GM18870 (cell line): ENCODE results near the gene CANT1.

ENCODE experiments used
- ATAC-seq: cut with Tn5 transposase; IDR thresholded peaks from one replicate; pipeline ENCODE4 v1.9.1; 2021; ENCODE audit warnings: moderate library complexity; ENCODE audit not compliant: unreplicated experiment

Gene CANT1

DNA sequence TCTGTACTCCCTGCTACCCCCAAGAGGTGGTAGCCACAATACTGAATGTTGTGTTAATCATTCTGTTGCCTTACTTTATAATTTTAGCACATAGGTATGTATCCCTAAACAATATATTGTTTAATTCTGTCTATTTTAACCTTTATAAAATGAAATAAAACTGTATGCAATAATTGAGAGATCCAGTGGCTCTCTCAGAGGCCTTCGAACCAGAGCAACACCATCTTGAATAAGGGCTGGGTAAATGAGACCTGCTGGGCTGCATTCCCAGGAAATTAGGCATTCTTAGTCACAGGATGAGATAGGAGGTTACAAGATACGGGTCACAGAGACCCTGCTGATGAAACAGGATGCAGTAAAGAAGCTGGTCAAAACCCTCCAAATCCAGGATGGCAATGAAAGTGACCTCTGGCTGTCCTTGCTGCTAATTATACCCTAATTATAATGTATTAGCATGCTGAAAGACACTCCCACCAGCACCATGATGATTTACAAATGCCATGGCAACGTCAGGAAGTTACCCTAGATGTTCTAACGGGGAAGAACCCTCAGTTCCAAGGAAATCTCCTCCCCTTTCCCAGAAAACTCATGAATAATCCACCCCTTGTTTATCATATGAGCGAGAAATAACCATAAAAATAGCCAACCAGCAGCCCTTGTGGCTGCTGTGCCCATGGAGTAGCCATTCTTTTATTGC, 2.0 kb upstream of the CANT1 start:
- no peak for ATAC-seq

DNA sequence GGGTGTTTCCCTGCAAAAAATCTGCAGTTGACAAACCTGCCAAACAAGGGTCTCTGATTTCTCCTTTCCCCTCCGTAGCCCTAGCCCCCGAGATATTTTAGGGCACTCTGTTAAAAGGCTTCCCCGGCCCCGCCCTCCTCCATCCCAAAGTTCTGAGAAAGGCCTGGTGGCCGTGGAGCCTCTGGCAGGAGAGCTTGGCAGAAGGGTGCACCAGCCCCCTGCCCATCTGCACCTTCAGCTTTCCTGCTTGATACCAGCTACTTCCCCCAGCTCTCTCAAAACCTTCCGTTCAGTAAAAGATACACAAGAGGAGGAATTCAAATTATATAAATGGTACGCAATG, 711 bp upstream of the CANT1 start:
- ATAC-seq, result no peak

DNA sequence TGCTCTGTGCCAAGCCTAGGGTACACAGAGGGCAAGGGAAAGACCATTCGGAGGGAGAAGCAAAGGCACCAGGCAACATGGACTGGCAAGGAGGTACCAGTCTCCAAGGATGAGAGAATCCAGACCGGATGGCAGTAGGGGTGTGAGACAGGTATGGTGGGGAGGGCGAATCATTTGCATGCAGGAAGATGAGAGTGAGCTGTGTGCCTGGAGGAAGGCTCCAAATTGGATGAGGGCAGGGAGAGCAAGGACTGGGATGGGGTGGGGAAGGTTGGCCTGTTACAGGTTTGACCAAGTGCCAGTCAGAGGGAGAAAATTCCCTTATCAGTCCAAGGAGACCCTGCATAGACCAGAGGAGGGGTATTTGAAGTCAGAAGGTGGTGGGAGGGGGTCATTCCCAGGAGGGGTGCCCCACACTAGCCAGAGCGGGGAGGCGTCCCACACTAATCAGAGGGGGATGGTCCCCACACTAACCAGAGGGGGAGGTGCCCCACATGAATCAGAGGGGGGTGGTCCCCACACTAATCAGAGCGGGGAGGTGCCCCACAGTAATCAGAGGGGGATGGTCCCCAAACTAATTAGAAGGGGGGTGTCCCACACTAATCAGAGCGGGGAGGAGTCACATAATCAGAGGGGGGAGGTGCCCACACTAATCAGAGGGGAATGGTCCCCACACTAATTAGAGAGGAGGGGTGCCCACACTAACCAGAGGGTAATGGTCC, 737 bp downstream of the CANT1 start:
- ATAC-seq, result no peak

DNA sequence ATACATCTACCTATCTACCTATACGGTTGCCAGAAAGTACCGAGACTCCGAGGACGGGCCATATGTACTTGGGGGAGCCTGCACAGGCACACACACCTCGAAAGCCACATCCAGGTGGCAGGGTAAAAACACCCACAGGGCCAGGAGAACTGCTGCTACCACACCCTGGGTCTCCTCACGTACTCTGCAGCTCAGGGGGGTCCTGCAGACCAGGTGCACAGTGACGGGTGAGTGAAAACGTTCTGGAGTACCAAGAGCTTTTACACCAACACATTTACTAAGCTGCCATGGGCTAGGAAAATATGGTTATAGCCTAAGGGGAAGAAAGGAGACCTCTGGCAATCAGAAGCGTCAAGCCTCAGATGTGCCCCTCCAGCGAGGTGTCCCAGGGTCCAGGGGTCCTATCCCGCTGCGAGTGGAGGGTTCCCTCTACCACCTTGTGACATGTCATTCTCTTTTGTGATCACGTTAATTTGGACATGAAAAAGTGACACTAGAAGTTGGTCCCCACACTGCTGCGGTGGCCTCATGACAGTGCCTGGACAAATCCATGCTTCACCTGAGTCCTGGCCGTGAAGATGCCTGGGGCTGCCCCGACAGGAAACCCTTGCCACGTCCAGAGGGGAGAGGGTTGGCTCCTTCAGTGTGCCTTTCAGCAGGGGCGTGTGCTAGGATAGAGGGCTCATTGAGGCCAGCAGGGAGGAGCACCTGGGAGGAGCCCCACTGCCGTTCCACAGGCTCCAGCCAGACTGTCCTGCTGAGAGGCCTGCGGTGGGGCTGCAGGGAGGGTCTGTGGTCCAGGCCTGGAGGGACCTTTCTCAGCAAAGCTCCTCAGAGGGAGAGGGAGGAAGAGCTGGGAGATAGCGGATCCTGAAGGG, 1.8 kb downstream of the CANT1 start:
- no peak for ATAC-seq

DNA sequence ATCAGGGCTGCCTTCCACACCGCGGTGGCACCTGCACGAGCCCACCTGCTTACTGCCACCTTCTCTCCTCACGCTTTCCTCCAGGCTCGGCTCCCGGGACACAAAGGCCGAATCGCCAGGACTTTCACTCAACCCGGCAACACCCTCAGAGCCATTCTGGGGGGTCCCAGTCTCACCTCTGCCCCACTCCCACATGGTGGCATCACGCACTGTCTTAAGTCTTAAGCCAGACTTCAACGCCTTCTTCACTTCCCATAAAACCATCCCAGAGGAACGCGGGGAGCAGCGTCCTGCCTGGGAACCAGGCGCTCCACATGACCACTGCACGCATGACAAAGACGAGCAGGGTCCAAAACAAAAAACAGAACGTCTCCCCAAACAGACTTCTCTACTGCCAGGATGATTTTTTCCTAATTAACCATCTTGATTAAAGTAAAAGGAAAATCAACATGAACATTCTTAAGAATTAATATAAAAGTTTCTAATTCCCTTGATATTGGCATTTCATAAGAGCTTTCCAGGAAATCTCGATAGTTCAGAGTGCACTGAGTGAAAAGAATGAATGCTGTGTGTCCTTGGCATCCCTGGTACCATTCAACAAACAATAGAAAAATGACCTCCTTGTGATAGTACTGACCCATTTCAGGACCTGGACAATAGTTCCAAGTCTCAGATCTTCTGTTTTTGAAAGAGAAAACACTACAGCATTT, 2.6 kb downstream of the CANT1 start:
- no peak for ATAC-seq

DNA sequence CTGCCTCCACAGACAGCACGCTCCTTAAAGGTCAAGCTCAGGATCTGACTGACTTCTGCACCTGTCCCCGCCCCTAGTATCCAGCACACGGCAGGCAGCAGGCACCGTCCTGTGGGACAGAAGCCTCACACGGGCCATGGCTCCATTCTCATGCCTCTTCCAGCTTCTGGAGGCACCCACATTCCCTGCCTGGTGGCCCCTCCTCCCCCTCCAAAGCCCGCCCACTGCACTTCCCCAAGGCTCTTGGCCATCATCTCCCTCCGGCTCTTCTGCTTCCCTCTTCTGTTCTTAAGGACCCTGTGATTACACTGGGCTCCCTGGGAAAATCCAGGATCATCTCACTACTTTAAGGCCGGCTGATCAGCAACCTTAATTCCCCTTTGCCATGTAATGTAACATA, 3.5 kb downstream of the CANT1 start:
- ATAC-seq, result no peak

DNA sequence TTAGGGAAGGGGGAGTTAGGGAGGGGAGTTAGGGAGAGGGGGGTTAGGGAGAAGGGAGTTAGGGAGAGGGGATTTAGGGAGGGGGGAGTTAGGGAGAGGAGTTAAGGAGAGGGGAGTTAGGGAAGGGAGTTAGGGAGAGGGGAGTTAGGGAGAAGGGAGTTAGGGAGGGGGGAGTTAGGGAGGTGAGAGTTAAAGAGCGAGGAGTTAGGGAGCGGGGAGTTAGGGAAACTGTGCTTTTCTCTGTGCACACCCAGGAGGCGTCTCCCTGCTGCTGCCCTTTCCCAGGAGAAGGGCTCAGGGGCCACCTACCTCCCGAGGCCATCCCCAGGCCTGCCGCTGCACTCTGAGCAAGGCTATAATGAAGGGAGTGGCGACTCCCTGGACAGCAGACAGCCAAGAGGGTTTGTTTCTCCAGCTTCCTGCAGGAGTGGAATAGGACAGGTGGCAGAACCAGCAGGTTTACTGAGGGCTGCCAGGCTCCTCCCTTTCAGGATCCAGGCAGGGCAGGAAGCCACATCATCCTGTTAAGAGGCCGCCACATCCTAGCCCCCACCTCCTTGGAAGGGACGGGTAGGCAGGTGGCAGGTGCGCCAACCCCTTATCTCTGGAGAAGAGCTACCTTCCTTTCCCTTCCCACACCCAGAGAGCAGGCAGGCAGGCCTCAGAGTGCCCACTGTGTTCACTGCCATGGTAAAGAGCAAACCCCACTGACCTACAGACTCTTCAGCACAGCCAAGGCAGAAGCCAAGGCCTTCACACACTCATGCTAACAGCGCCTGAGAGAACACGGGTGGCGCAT, 4.3 kb downstream of the CANT1 start:
- no peak for ATAC-seq

DNA sequence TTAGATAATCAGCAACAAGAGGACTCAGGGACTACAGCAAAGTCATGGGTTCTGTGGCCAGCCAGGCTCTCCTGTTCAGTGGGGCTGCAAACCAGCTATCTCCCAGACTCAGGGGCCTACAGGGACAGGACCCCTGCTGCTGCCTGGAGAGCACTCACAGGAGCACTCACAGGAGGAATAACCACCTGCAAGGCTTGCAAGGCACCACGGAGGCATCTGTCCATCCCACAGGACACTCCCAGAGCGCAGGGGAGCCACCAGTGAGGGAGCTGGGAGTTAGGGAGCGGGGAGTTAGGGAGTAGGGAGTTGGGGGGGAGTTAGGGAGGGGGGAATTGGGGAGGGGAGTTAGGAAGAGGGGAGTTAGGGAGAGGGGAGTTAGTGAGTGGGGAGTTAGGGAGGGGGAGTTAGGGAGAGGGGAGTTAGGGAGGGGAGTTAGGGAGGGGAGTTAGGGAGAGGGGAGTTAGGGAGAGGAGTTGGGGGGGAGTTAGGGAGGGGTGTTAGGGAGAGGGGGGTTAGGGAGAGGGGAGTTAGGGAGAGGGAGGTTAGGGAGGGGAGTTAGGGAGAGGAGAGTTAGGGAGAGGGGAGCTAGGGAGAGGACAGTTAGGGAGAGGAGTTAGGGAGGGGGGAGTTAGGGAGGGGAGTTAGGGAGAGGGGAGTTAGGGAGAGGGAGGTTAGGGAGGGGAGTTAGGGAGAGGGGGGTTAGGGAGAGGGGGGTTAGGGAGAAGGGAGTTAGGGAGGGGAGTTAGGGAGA, 5.7 kb downstream of the CANT1 start:
- ATAC-seq, result no peak

DNA sequence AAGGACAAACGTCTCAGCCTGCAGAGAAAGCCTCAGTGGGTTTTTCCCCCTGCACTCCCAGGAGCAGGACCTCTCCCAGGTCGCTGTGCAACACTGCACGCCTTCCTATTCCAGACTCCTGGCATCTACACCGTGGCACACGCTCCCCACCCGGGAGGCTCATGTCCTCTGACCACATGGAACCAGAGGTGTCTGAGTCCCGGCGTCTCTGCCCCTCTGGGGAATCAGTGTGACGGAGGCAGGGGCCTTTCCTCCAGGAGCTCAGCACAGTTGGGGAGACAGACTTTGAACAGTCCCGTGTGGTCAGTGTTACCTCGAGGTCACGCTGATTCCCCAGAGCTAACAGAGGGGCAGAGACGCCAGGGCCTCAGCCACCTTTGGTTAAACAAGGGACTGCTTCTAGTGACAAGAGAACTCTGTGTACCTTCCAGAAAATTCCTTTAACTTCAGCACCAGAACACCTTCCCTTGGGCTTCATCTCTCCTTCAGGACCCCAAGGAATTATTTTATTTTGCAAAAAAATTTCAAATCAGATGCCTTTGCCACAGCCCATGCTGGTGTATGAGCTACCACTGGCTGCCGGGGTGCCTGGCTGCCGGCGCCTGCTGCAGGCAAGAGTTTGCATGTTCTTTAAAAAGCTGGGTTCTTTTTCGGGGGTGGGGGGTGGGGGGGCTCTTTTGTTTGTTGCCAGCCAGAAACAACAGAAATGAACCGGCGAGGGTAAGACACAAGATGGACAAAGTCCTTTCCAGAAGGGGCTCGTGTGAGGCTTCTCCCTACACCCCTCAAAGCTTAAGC, 6.6 kb downstream of the CANT1 start:
- no peak for ATAC-seq

DNA sequence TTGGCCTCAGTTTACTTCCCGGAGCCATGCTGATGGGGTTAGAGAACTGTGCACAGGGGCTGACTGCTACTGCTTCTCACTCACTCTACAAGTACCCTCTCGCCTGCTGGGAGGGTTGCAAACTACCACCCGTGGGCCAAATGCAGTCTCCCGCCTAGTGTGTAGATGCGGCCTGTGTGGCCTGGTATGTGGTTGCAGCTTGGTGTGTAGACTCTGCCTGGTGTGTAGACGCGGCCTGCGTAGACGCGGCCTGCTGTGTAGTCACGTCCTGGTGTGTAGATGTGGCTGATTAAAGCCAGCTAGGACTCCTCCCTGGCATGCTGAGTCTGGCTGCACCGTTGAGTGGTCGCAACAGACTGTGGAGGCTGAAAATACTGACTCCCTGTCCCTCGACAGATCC, 7.3 kb downstream of the CANT1 start:
- no peak for ATAC-seq

DNA sequence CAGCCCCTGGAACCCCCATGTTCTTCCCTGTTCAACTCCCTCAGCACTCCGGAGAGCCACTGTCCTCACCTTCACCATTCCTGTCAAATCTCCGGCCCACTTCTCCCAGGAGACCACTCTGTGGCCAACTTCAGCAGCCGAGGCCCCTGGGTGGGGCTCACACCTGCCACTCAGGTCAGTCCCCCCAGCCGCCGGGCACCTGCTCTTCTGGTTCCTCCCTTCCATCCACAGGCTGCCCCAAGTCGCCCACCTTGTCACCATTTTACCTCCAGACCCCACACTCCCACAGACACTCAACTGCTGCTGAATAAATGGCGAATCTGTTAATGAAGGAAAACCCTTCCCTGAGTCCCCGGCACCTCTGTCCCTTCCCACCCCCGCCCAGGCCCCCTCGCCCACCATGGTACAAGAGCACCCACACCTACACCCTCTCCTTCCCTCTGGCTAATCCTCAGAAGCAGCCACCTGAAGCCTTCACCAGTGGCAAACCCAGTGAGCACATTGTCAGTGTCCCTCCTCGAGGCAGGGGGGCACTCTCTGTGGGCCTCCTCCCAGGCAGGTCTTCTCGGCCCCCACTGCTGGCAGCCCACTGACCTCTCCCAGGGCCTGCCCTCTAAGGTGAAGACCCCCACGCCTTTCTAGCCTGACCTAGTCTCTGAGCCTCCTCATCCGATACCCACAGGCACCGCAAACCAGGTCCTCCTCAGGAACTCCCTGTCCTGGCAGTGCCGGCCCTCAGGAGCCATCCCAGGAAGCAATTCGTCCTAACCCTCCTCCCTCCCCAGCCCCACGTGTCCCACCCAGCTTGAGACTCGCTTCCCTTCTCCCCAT, 8.2 kb downstream of the CANT1 start:
- ATAC-seq, result no peak

DNA sequence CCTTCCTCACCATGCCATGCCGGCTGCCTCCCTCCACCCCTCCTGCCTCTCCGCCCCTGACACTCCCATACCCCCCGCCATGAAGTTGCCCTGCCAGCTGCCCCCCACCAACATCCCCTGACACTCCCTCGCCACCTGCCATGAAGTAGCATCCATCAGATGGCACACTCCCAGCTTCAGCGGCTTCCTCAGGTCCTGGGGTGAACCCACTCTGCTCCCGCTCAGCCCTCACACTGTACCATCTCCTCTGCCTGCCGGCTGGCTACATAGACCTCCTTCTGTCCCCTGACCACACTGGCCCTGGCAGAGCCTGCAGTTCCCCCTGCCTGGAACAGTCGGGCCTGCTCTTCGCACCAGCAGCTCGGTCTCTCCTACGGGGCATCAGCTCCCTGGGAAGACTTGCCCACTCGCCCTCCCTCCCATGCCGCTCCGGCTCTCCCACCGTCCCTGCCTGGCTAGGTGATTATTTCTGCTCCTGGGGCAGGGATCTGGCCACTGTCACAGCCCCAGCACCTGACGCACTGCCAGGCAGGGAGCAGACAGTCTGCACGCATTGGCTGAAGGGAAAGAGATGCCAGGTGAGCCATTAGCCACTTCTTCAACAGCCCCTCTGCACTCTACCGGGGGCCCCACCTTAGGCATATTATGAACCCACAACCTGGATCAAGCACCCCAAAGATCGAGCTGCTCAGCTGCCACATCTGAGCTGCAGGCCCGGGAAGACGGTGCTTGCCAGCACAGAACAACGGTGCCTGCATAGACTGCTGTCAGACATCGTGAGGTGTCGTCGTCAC, 9.0 kb downstream of the CANT1 start:
- no peak for ATAC-seq

DNA sequence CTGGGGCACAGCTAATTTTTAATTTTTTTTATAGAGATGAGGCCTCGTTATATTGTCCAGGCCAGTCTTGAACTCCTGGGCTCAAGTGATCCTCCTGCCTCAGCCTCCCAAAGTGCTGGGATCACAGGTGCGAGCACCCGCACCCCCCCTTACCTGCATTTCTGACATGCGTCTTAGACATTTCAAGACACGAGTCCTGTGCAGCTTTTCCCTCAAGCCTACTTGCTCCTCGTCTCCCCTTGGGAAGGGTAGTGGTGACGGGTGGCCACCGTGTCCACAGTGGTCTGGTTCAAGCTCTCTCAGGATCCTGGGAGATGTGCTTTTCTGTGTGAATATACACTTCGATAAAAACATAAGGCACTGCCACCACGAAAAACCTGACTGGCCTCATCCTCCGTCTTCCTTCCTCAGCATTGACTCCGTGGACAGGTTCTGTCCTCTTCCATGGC, 9.6 kb downstream of the CANT1 start:
- ATAC-seq, result no peak

DNA sequence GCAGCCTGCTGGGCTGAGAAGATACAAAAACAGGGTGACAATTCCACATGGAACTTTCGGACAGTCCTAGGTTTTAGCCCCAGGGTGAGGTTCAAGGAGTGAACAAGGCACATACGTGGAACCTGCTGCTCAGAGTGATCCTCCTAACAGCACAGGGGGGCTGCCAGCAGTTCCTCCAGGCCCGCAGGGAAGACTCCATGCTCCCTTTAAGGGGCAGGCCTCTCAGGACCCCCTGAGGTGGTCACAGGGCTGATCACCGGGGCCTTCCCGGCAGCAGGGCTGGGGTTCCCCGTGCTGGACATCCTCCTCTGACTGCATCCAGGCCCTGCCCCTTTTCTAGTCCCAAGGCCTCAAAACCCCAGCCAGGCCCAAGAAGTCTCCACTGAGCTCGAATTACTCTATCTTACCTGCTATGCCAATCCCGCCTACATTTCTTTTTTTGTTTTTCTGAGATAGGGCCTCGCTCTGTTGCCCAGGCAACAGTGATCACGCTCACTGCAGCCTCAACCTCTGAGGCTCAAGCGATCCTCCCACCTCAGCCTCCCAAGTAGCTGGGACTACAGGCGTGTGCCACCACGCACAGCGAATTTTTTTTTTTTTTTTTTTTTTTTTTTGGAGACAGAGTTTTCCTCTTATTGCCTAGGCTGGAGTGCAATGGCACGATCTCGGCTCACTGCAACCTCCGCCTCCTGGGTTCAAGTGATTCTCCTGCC, 10.4 kb downstream of the CANT1 start:
- ATAC-seq, result no peak

DNA sequence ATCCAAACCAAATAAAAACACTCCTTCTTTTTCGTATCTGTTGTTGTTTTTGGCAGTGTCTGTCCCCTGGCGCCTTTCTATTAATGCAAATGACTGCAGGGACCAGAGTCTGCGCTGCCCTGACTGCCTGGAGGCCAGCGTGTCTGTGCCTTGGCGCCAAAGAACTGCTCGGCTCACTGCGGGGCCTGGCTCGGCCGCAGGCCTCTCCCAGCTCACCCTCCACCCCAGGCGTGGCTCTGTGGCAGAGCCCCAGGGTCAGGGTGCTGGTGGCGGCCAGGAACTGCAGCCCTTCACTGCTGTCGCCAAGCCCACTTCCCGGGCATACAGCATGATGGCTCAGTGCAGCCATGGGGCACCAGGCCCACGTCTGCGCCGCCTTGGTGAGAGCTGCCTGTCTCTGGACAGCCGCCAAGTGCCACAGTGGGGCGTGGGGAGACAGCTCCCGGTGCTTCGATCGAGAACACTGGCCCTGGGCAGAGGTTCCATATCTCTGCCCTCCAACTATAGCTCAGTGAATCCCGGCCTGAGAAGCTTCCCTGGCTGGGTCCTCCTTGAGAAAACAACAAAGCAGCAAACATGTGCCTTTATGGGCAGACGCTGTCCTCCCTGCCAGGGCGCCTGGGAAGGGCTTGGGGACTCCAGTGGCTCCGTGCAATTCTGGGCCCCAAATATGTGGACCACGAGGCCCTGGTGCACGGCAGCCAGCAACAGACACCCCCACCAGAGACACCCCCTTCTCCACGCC, 11.1 kb downstream of the CANT1 start:
- no peak for ATAC-seq

DNA sequence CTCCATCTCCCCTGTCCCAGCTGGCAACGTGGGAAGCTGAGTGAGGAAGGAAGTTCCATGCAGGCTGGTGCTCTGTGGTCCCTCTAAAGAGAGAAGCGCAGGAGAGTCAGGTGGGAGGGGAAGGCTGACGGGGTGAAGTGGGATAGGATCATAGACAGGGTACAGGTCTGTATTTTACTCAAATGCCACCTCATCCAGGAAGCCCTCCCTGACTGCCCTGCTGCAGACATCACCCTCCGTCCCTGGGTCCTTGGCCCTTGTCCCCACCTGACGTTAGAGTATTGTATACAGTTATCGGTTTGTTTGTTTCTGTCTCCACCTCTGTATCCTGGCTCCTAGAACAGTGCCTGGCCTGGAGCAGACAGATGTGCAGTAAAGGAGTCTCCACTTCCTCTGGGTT, 11.7 kb downstream of the CANT1 start:
- no peak for ATAC-seq
